PC-9 (cell line): ENCODE measurements around the gene ERP27.

Experiments
- EZH2 ChIP-seq: fragments of 200-600 bp; sonication (generic); IDR thresholded peaks from 2 replicates; pipeline ENCODE4 v1.8.0; 2017; ENCODE audit warnings: antibody characterized with exemption, low read depth
- TF ChIP-seq, protein P1 (sequence below): fragments of 200-600 bp; sonication (generic); conservative IDR thresholded peaks from 2 replicates; pipeline ENCODE4 v1.6.1; 2017; ENCODE audit warnings: mixed run types, antibody characterized with exemption, mild to moderate bottlenecking, moderate library complexity

GRCh38 chr12:14886271-14886670 is 52.1 kb downstream of the ERP27 start:
- TF ChIP-seq, protein P1, sequence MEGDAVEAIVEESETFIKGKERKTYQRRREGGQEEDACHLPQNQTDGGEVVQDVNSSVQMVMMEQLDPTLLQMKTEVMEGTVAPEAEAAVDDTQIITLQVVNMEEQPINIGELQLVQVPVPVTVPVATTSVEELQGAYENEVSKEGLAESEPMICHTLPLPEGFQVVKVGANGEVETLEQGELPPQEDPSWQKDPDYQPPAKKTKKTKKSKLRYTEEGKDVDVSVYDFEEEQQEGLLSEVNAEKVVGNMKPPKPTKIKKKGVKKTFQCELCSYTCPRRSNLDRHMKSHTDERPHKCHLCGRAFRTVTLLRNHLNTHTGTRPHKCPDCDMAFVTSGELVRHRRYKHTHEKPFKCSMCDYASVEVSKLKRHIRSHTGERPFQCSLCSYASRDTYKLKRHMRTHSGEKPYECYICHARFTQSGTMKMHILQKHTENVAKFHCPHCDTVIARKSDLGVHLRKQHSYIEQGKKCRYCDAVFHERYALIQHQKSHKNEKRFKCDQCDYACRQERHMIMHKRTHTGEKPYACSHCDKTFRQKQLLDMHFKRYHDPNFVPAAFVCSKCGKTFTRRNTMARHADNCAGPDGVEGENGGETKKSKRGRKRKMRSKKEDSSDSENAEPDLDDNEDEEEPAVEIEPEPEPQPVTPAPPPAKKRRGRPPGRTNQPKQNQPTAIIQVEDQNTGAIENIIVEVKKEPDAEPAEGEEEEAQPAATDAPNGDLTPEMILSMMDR, result no peak
- TF ChIP-seq EZH2, result no peak
